Activated T-cell treated with anti-CD3 and anti-CD28 coated beads for 24 hours (primary cell): ENCODE data around the gene ANKLE2.

Experiments
- DNase-seq: peaks from one replicate; pipeline ENCODE4 v3.0.0-alpha.2; 2020; ENCODE audit warnings: low read depth

Gene ANKLE2

DNA sequence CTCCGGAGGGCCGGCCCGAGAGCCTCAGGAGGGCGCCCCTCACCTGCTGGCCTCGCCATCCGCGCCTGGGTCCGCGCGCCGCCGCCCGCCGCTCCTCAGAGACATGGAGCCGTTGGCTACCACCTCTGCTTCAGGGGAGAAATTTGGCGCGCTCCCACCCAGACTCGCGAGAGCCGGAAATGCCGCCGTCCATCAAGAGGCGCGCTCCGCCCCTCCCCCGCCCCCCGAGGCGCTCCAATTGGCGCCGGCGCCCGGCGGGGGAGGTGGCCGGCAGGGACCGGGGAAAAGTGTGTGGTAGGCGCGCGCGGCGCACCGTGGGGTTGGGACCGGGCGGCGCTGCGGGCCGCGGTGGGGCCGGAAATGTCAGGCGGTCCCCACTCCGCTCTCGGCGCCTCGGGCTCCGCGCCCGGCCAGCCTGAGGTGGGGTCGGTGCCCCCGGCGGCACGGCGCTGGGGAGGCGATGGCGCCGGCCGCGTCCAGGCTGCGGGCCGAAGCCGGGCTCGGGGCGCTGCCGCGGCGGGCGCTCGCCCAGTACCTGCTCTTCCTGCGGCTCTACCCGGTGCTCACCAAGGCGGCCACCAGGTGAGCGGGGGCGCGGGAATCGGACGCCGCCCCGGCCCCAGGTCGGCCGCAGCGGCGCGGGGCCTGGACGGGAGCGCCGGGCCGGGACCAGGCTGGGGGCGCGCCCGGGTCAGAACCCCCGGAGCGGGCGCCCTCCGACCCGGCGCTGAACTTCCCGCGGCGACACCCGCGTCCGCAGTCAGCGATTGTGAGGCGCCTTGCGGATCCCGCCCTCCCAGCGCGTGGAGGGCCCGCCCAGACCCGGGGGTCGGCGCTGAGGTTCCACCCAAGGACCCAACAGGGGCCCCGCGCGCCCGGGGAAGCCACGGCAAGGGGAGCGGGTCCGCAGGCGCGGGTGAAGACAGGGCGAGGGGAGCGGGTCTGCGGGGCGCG is 74.1 kb downstream of the ANKLE2 start, which contains the start of the genes POLE and PXMP2:
POLE (minus strand) TSS at position 132 of the 954 bp plus-strand sequence; CDS start at position 105, 27 bp downstream.
PXMP2 (plus strand) TSS at position 377 of the 954 bp plus-strand sequence; CDS start at position 461, 84 bp downstream.
- peak; percentile 94 for DNase-seq

DNA sequence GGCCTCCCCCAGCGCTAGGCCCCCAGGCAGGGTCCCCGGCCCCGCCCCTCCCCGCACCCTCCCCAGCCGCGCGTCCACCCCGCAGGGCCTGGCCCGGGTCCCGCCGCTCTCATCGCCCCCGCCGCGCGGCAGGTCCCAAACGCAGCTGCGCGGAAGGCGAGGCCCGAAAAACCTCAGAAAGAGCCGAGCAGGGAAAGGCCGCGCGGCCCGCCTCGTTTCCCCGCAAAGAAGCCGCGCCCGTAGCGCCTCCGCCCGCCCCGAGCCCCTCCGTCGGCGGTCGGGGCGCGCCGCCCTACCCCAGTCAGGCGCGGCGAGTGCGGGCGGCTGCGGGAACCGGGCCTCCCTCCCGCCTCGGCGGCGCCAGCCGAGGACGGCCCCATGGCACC is 74.8 kb downstream of the ANKLE2 start:
- no peak for DNase-seq

DNA sequence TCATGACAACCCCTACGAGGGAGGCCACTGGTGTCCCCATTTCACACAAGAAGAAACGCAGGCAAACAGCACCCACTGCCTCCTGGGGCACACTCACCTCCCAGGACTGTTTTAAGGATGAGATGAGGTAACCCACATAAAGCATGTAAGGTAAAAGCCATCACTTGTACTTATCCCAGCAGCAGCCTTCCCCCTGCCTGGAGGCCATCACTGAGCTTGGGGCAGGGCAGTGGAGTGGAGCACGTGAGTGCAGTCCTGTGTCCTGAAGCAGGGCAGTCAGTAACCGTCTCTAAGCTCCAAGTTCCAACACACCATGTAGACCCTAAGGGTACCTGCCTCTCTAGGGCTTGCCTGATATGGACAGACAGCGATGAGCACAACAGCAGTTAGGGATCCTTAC is 76.2 kb downstream of the ANKLE2 start:
- DNase-seq = no peak

DNA sequence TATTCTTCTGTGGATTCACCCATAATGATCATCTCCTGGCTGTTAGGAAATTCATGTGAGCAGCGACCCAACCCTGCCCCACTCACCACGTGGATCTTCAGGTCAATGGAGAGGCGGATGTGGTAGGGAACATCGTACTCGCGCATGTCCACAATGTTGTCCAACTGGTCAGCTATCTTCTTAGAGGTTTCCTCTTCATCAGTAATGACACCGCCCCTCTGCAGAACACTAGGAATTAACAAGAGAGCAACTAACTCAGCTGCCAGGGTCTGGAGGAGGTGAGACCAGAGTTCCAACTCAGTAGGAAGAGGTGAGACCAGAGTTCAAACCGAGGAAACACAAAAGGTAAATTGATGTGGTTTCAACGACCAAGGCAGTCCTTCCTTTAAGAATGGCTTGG is 84.1 kb downstream of the ANKLE2 start:
- no peak for DNase-seq

DNA sequence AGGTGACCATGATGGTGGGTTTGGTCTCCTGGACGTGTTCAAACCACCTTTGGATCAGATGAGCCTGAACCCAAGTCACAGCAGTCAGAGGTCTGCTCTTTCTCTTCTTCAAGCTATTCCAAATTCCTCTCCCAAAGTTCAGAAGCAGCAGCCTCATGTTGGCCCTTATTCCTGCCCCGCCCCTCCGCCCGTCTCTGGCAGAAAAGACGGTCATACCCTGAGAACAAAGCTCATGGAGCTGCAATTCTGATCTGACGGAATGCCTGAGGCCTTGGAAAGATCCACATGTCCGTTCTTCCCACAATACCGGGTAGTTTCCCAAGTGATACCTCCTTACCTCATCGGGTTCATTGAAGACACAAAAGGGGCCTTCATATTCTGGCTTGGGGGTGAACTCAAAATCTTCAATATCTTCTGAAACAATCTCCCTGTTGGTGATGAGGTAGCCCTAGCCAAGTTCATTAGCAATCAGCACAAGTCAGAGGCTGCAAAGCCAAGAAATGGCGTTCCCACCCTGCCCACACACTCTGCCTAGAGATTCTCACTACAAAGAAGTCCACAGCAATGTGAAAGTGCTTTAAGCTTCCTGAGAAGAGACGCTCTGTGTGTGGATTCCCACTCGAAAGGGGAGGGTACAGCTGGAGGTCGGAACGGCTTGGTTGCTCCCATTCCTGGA is 85.7 kb downstream of the ANKLE2 start:
- DNase-seq = no peak
